Lower lobe of right lung (tissue), 2 donors: ENCODE results near the gene FAM180A. TPM values are rescaled to one million over a fixed set of nuclear protein-coding genes. Genes with fewer than 3 reads are reported as not detected.
A peak's percentile ranks its signal among the peaks of the same experiment; 100 is the strongest.

Source experiments
- ATAC-seq, 2 donors: fragments of 200-7000 bp; cut with Tn5 transposase; one replicate each; pipeline ENCODE4 v1.9.1; 2020 to 2022; ENCODE audit warnings: mild to moderate bottlenecking in 2 of 2, moderate library complexity in 2 of 2
- DNase-seq: peaks from one replicate; pipeline ENCODE4 v3.0.0-alpha.2; 2020
- H3K27ac ChIP-seq: fragments of 200-600 bp; one replicate; pipeline ENCODE4 v1.8.0; 2022
- H3K27me3 ChIP-seq: fragments of 200-600 bp; one replicate; pipeline ENCODE4 v1.8.0; 2022; ENCODE audit warnings: low read depth
- H3K36me3 ChIP-seq: fragments of 200-600 bp; one replicate; pipeline ENCODE4 v1.8.0; 2022; ENCODE audit warnings: mild to moderate bottlenecking
- H3K4me1 ChIP-seq: fragments of 200-600 bp; one replicate; pipeline ENCODE4 v1.8.0; 2022
- H3K4me3 ChIP-seq: fragments of 200-600 bp; one replicate; pipeline ENCODE4 v1.8.0; 2022; ENCODE audit warnings: mild to moderate bottlenecking
- H3K9me3 ChIP-seq: fragments of 200-600 bp; one replicate; pipeline ENCODE4 v1.8.0; 2022
- CTCF ChIP-seq: fragments of 200-600 bp; IDR thresholded peaks from one replicate; pipeline ENCODE4 v1.8.0; 2022; ENCODE audit warnings: antibody characterized with exemption, mild to moderate bottlenecking
- intact Hi-C: fragments of 100-400 bp; cut with DNase I; formaldehyde crosslinking; loops from one replicate; pipeline ENCODE4 v1.11.0; 2022
- total RNA-seq: library from RNA; stranded (reverse); fragmentation: NEBNext Ultra II Directional; extraction: Animal tissue kit (Norgen Biotek cat#: 25700); gene quantifications from one replicate; pipeline ENCODE4 v1.2.1, GENCODE V29; 2021
- donor health status: DM: no; HTN: yes; CAD: no; lungs with severe emphysema.

The FAM180A gene
- total RNA-seq, 1 donor from 2014 or later = 3.0 TPM

- ATAC-seq (no peak), DNase-seq (no peak)
- Histone ChIP-seq H3K4me1 (no peaks in the 10 kb centered on the region), H3K4me3 (no peak overlapping the region), H3K36me3 (no peaks in the 10 kb centered on the region), H3K9me3 (no peaks in the 10 kb centered on the region), H3K27ac (no peak overlapping the region), H3K27me3 (no peaks in the 10 kb centered on the region)
- TF ChIP-seq CTCF = no peak
- intact Hi-C loops = no loop called here
Measured at GRCh38 chr7:135729230-135729629, 19.4 kb downstream of the FAM180A start.

DNA sequence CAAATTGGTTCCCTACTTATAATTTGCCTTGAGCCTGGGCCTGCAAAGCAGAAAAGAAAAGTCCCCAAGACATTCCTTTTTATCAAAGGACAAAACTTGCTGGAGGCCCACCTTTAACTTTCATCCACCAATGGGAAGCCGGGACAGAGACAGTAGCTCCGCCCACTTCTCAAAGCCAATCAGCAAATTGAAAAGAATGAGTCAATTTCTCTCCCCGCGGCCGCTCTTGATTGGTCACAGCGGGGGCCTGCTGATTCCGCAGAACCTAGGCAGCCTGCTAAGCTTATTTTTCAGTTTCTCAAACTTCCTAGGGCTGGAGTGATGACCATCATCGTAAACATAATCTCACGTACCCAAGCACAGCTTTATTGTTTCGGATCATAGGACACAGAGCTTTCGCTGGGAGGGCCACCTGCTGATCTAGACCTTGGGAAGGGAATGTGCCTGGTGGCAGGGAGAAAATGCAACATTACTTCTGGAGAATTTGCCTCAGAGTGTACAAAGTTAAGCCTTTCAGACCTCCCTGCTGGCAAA, 20.4 kb downstream of the FAM180A start, which contains the start of gene SLC13A4:
TSS of gene SLC13A4 (minus strand) at position 51 of the 534 bp plus-strand sequence. CDS start 690 bp downstream, outside the sequence.
- Histone ChIP-seq H3K36me3 (no peaks in the 10 kb centered on the region), H3K4me1 (no peaks in the 10 kb centered on the region), H3K27me3 (no peaks in the 10 kb centered on the region), H3K27ac (no peak within 1 kb of the TSS), H3K4me3 (no peak within 1 kb of the TSS), H3K9me3 (no peaks in the 10 kb centered on the region)
- intact Hi-C loops = no loop called here
- TF ChIP-seq CTCF = no peak
- DNase-seq (no peak), ATAC-seq (no peak)

GRCh38 chr7:135726911-135727673, 21.5 kb downstream of the FAM180A start:
- H3K36me3 ChIP-seq = no peaks in the 10 kb centered on the region
- no peaks in the 10 kb centered on the region for H3K4me1 ChIP-seq
- no peak overlapping the region for H3K4me3 ChIP-seq
- no peaks in the 10 kb centered on the region for H3K27me3 ChIP-seq
- no peak overlapping the region for H3K27ac ChIP-seq
- ATAC-seq (peak in 1 of 2 donors; percentile 30), DNase-seq (no peak)
- no peaks in the 10 kb centered on the region for H3K9me3 ChIP-seq
- intact Hi-C loops = no loop called here
- no peak for TF ChIP-seq CTCF

DNA sequence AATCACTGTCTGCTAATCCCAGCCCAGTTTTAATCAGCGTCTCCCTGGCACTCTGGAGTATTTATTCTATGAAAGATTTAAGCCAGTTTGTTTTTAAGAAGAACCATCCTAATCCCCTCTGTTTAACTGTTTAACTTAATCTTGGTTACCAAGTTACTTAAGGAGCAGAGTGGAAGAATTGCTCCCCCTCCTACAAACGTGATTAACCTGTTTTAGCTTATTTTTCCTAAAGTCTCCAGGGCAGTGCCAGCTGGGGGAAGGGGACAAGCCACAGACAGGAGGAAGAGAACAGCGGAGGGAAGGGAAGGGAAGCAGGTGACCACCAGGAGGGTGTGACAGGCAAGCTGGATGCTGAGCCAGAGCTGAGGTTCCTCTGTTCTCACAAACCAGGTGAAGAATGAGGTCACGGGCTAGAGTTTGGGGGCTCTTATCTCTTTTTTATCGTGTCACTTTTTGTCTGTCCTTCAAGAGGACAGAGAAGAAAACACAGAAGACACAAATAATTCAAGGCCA, 22.3 kb downstream of the FAM180A start:
- Histone ChIP-seq H3K36me3 (no peaks in the 10 kb centered on the region), H3K27ac (no peak overlapping the region), H3K9me3 (no peaks in the 10 kb centered on the region), H3K27me3 (no peaks in the 10 kb centered on the region), H3K4me1 (no peaks in the 10 kb centered on the region), H3K4me3 (no peak overlapping the region)
- no peak for ATAC-seq
- no peak for TF ChIP-seq CTCF
- intact Hi-C loops = no loop called here
- DNase-seq = no peak

- DNase-seq = no peak
- no peaks in the 10 kb centered on the region for H3K36me3 ChIP-seq
Measured at GRCh38 chr7:135723411-135723810, 25.2 kb downstream of the FAM180A start.

More at GRCh38 chr7:135723411-135723810, 25.2 kb downstream of the FAM180A start:
- Histone ChIP-seq H3K4me1 (no peaks in the 10 kb centered on the region), H3K9me3 (no peaks in the 10 kb centered on the region), H3K27me3 (no peaks in the 10 kb centered on the region), H3K27ac (no peak overlapping the region), H3K4me3 (no peak overlapping the region)
- no peak for ATAC-seq
- intact Hi-C loops = no loop called here
- TF ChIP-seq CTCF = no peak
